NCI-H2171 treated with DMSO at 0.1 percent for 48 hours (cell line): ENCODE results near the gene ANKRD11.
"Not testable (repeated sequence)": the region's sequence is repeated elsewhere in the genome, so short reads cannot be mapped to it uniquely, and the experiment has no call there.

Source experiments
- DNase-seq: peaks from one replicate; lab custom pipeline; 2025; lab: John Stamatoyannopoulos, UW

The ANKRD11 gene

GRCh38 chr16:89363621-89364393, 126.6 kb downstream of the ANKRD11 start:
- DNase-seq, result no peak

GRCh38 chr16:89362540-89363223, 127.7 kb downstream of the ANKRD11 start:
- not testable (repeated sequence) for DNase-seq

- DNase-seq, result no peak
Measured at GRCh38 chr16:89361751-89362539, 128.4 kb downstream of the ANKRD11 start.

- no peak for DNase-seq
Measured at GRCh38 chr16:89360760-89361435, 129.5 kb downstream of the ANKRD11 start.

- no peak for DNase-seq
Measured at GRCh38 chr16:89359264-89360147, 130.9 kb downstream of the ANKRD11 start.

- DNase-seq, result no peak
Measured at GRCh38 chr16:89358030-89359005, 132.0 kb downstream of the ANKRD11 start.

GRCh38 chr16:89357055-89357816, 133.1 kb downstream of the ANKRD11 start:
- DNase-seq, result no peak

- no peak for DNase-seq
Measured at GRCh38 chr16:89355686-89356085, 134.7 kb downstream of the ANKRD11 start.

GRCh38 chr16:89355007-89355406, 135.4 kb downstream of the ANKRD11 start:
- DNase-seq, result no peak

- no peak for DNase-seq
Measured at GRCh38 chr16:89354325-89354724, 136.0 kb downstream of the ANKRD11 start.

GRCh38 chr16:89352091-89352681, 138.2 kb downstream of the ANKRD11 start:
- no peak for DNase-seq

- no peak for DNase-seq
Measured at GRCh38 chr16:89351645-89352044, 138.7 kb downstream of the ANKRD11 start.

- DNase-seq, result no peak
Measured at GRCh38 chr16:89350701-89351380, 139.5 kb downstream of the ANKRD11 start.

GRCh38 chr16:89349947-89350633, 140.3 kb downstream of the ANKRD11 start:
- no peak for DNase-seq

GRCh38 chr16:89347807-89348206, 142.6 kb downstream of the ANKRD11 start:
- no peak for DNase-seq

- DNase-seq, result no peak
Measured at GRCh38 chr16:89346869-89347268, 143.5 kb downstream of the ANKRD11 start.

- peak; percentile 48 for DNase-seq
Measured at GRCh38 chr16:89345642-89346150, 144.7 kb downstream of the ANKRD11 start.
